ENCODE measurements around the gene ISG15.

GRCh38 chr1:966135-966703 is 47.1 kb upstream of the ISG15 start, which contains the start of gene PLEKHN1:
- TF ChIP-seq CTCF (IDR thresholded peaks at IDR 0.05; ENCODE audit: low read length) (no peak), EZH2 (IDR thresholded peaks at IDR 0.05; ENCODE audit: borderline replicate concordance, low read length) (no peak)
